SJCRH30 (cell line): Measurements from ENCODE around the gene ALKBH3. TPM values are rescaled to one million over a fixed set of nuclear protein-coding genes. Genes with fewer than 3 reads are reported as not detected.

Experiments
- DNase-seq, 2 experiments: peaks; one replicate each; pipeline ENCODE4 v3.0.0-alpha.2; 2015 to 2020
- H3K27ac ChIP-seq: fragments of 250-450 bp; sonication (Bioruptor Pico); 2 replicates; pipeline ENCODE4 v1.5.1; 2020; ENCODE audit warnings: mild to moderate bottlenecking, moderate library complexity
- H3K27me3 ChIP-seq: fragments of 250-450 bp; sonication (Bioruptor Pico); 2 replicates; pipeline ENCODE4 v1.5.1; 2020; ENCODE audit warnings: mild to moderate bottlenecking, moderate library complexity
- H3K36me3 ChIP-seq: fragments of 250-450 bp; sonication (Bioruptor Pico); 2 replicates; pipeline ENCODE4 v1.5.1; 2020; ENCODE audit warnings: mild to moderate bottlenecking, moderate library complexity
- H3K4me1 ChIP-seq: fragments of 250-450 bp; sonication (Bioruptor Pico); 2 replicates; pipeline ENCODE4 v1.5.1; 2020; ENCODE audit warnings: mild to moderate bottlenecking, moderate library complexity
- H3K4me3 ChIP-seq: fragments of 250-450 bp; sonication (Bioruptor Pico); 2 replicates; pipeline ENCODE4 v1.5.1; 2020; ENCODE audit warnings: mild to moderate bottlenecking, moderate library complexity
- H3K9me3 ChIP-seq: fragments of 250-450 bp; sonication (Bioruptor Pico); replicated peaks from 2 replicates; pipeline ENCODE4 v1.5.1; 2020; ENCODE audit warnings: mild to moderate bottlenecking, moderate library complexity
- total RNA-seq: library from RNA; depleted of rRNA; stranded (reverse); fragments of >200 nt; shearing (Covaris generic); gene quantifications from 2 replicates; pipeline ENCODE4 v1.2.3, GENCODE V29; 2014

ALKBH3 gene
- total RNA-seq, 1 experiment from 2014 or later, result 29.2 TPM

DNA sequence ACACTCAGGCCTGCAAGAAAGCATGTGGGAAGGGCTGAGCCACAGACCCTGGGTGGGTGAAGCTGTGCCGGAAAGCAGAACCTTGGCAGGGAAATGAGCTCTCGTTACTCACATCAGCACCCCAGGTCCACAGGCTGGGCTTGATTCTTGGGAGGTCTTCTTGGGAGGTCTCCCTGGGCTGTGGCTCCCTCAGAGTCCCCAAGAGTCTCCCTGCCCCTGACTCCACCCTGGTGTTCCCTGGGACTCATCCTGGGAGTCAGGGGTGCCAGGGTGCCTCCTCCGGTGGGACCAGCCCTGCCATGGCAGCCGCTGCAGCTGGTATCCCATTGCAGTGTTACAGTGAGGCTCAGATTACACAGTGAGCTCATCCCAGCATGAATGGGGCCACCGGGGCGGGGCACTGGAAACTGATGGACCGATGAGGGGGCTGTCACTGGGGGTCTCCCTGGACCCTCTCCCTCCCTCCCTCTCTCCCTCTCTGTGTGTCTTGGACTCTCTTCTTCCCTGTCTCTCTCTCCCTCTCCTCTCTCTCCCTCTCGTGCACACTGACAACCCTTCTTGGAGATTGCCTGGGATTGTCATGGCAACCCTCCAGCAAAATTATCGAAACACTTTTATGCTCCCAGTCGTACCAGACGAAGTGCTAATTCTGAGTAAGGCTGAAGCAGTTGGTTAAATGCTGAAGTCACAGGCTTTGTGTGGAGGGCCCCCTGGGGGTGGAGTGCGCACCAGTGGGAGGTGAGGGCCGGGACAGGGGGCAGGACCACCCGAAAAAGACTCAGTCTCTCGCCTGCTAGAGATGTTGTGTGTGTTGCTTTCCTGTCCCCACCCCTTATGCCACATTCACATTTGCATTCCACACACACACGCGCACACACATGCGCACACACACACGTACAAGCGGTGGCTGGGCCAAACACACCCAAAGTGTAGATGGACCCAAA is 53.2 kb downstream of the ALKBH3 start:
- peak overlapping the region; percentile 27 for H3K4me3 ChIP-seq

GRCh38 chr11:43934601-43935423 is 54.2 kb downstream of the ALKBH3 start:
- no peak for DNase-seq
- peaks cover 14% of the 10 kb centered on the region for H3K4me1 ChIP-seq

More for the DNA sequence above, 53.2 kb downstream of the ALKBH3 start:
- Histone ChIP-seq H3K27ac (no peak overlapping the region), H3K4me1 (peaks cover 14% of the 10 kb centered on the region), H3K36me3 (no peaks in the 10 kb centered on the region), H3K9me3 (no peaks in the 10 kb centered on the region), H3K27me3 (no peaks in the 10 kb centered on the region)
- DNase-seq, result peak; percentile 66 to 72

GRCh38 chr11:43935424-43935979 is 54.9 kb downstream of the ALKBH3 start:
- no peak overlapping the region for H3K4me3 ChIP-seq
- H3K36me3 ChIP-seq, result no peaks in the 10 kb centered on the region
- DNase-seq, result no peak
- peaks cover 14% of the 10 kb centered on the region for H3K4me1 ChIP-seq
- no peak overlapping the region for H3K27ac ChIP-seq
- H3K27me3 ChIP-seq, result no peaks in the 10 kb centered on the region
- no peaks in the 10 kb centered on the region for H3K9me3 ChIP-seq

More at GRCh38 chr11:43934601-43935423, 54.2 kb downstream of the ALKBH3 start:
- H3K27me3 ChIP-seq, result no peaks in the 10 kb centered on the region
- H3K36me3 ChIP-seq, result no peaks in the 10 kb centered on the region
- H3K9me3 ChIP-seq, result no peaks in the 10 kb centered on the region
- H3K4me3 ChIP-seq, result no peak overlapping the region
- no peak overlapping the region for H3K27ac ChIP-seq

DNA sequence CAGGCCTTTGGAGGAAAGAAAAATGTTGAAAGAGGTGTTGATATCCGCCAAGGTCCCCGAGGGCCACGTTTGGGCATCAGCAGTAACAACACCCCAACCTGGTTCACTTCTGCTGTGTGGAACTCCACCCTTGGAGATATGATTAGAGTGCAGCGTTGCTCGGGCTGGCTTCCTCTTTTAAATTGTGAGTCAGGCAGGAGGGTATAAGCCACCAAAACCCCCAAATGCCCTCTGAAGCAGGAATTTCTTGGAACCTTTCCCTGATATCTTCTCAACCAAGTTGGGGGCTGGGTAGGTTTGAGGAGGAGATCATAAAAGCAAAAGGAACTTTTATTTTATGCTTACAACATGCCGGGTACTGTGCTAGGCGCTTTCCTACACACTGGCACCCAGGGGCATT is 55.4 kb downstream of the ALKBH3 start:
- H3K27ac ChIP-seq, result no peak overlapping the region
- no peaks in the 10 kb centered on the region for H3K36me3 ChIP-seq
- no peaks in the 10 kb centered on the region for H3K27me3 ChIP-seq
- no peak for DNase-seq
- H3K4me3 ChIP-seq, result no peak overlapping the region
- peaks cover 10% of the 10 kb centered on the region for H3K4me1 ChIP-seq
- no peaks in the 10 kb centered on the region for H3K9me3 ChIP-seq

DNA sequence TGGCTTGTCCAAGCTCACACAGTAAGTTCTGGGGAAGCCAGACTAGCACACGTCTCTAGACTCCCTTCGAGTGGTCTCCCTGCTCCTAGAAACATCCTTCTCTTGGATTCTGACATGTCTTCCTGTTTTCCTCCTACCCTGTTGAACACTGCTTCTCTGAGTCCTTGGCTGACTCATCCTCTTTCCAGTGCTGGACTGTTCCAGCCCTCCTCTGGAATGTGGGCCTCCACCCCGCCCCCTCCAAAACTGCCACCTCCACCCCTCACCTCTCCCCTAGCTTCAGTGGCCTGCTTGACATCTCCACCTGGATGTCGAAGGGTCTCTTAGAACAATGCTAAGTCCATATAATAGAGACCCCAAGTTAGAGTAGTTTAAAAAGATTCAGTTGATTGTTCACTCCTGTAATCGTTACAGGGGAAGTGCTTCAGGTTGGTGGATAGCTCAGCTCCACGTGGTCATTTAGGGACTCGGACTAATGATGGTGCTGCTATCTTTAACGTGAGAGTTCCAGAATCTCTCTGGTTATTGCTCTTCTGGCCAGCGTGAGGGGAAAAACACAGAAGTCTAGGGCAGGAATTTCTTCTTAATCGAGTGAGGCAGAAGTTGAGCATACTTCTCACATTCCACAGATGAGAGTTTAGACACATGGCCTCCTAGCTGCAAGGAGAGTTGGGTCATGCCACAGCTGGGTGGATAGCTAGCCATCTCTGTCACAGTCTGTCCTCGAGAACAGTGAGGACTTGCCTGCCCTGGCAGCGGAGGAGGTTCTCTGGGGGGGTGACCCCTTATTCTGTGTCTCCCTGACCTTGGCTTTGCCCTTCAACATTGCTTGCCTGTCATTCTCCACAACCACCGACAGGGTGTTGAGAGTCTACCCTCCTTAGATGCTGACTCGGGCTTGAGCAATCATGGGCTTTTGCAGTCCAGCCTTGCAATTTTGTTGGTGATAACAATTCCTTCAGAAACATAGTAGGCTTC is 57.1 kb downstream of the ALKBH3 start:
- no peak for DNase-seq
- H3K36me3 ChIP-seq, result no peaks in the 10 kb centered on the region
- H3K27me3 ChIP-seq, result no peaks in the 10 kb centered on the region
- H3K27ac ChIP-seq, result no peak overlapping the region
- peaks cover 6% of the 10 kb centered on the region for H3K4me1 ChIP-seq
- H3K9me3 ChIP-seq, result no peaks in the 10 kb centered on the region
- H3K4me3 ChIP-seq, result no peak overlapping the region

GRCh38 chr11:43941257-43941994 is 60.8 kb downstream of the ALKBH3 start:
- Histone ChIP-seq H3K36me3 (no peaks in the 10 kb centered on the region), H3K4me3 (peak overlapping the region; percentile 67), H3K4me1 (no peaks in the 10 kb centered on the region), H3K27ac (no peak overlapping the region), H3K9me3 (no peaks in the 10 kb centered on the region), H3K27me3 (peaks cover 10% of the 10 kb centered on the region; the same call in 1 of the 2 replicates)
- DNase-seq, result no peak

GRCh38 chr11:43942662-43943371 is 62.2 kb downstream of the ALKBH3 start:
- Histone ChIP-seq H3K36me3 (no peaks in the 10 kb centered on the region), H3K4me3 (peak overlapping the region; percentile 67), H3K9me3 (no peaks in the 10 kb centered on the region), H3K27ac (no peak overlapping the region), H3K4me1 (no peaks in the 10 kb centered on the region), H3K27me3 (peaks cover 10% of the 10 kb centered on the region; the same call in 1 of the 2 replicates)
- DNase-seq, result peak; percentile 58 to 66

GRCh38 chr11:43943372-43943930 is 62.8 kb downstream of the ALKBH3 start:
- H3K27me3 ChIP-seq, result peaks cover 10% of the 10 kb centered on the region; the same call in 1 of the 2 replicates
- peak overlapping the region; percentile 67 for H3K4me3 ChIP-seq
- DNase-seq, result peak; percentile 31 to 41
- no peaks in the 10 kb centered on the region for H3K9me3 ChIP-seq
- no peaks in the 10 kb centered on the region for H3K4me1 ChIP-seq
- H3K36me3 ChIP-seq, result no peaks in the 10 kb centered on the region
- H3K27ac ChIP-seq, result no peak overlapping the region

DNA sequence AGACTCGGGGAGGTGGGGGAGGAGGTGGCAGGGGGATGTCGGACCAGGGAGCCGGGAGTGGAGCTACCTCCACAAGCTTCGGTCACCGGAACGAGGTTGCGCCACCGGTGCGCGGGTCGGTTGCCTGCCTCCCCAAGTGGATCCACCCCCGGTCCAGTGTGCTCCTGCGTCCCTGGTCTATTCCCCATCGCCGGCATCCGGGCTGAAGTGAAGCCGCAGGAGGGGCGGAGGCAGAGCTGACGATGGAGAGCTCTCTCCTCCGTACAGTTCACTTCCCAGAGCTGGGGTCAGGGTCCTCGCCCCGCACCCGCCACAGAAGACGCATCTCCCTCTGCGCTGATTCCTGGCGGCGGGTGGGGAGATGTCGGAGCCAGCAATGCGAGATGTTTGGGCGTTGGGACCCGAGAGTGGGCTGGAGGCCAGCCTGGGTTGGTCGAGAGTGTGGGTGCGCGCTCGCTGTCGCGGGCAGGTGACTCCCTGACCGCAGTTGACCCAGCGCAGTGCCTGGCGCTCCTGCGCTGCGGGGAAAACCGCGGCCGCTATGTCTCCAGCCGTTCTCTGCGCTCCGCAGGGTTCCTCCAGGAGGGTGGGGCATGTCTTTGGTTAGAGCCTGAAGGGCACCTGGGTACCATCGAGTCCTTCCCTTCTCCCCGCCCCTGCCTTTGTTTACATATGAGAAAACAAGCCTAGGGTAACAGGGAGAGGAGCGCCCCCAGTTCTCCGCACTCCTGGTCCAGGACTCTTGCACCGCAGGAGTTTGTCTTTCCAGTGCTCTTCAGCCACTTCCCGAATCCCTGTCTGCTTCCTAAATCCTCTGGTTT is 63.5 kb downstream of the ALKBH3 start:
- Histone ChIP-seq H3K27ac (no peak overlapping the region), H3K27me3 (peaks cover 10% of the 10 kb centered on the region; the same call in 1 of the 2 replicates), H3K4me1 (no peaks in the 10 kb centered on the region), H3K36me3 (no peaks in the 10 kb centered on the region), H3K9me3 (no peaks in the 10 kb centered on the region), H3K4me3 (peak overlapping the region; percentile 67)
- no peak for DNase-seq

DNA sequence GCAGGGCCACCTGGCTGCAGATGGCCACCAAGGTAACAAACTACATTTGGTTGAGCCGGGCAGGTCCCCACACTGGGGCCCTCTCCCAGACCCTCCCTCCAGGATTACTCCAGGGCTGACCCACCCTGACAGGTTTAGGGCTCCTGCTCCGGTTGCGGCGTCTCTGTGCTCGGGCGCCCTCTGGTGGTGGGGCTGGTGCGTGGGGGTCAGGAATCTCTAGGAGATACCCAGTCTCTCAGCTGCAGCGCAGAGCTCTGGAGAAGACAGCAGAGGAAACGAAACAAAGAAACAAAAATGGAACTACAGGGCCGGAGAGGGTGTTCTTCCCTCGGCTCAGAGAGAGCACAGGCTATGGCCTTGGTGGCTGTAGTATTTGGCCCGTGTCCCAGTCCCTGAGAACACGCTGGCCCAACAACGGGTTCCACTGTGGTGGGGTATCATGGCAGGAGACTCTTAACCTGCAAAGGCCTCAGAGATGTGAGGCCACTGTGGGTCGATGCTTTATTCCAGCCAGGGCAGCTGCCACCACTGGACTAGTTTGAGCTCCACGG is 64.2 kb downstream of the ALKBH3 start:
- Histone ChIP-seq H3K9me3 (no peaks in the 10 kb centered on the region), H3K36me3 (no peaks in the 10 kb centered on the region), H3K27me3 (peaks cover 10% of the 10 kb centered on the region; the same call in 1 of the 2 replicates), H3K27ac (no peak overlapping the region), H3K4me3 (no peak overlapping the region), H3K4me1 (0 out of 2 replicates have a peak, but pooled peaks cover 1% of the 10 kb centered on the region)
- DNase-seq, result peak; percentile 71 to 78

DNA sequence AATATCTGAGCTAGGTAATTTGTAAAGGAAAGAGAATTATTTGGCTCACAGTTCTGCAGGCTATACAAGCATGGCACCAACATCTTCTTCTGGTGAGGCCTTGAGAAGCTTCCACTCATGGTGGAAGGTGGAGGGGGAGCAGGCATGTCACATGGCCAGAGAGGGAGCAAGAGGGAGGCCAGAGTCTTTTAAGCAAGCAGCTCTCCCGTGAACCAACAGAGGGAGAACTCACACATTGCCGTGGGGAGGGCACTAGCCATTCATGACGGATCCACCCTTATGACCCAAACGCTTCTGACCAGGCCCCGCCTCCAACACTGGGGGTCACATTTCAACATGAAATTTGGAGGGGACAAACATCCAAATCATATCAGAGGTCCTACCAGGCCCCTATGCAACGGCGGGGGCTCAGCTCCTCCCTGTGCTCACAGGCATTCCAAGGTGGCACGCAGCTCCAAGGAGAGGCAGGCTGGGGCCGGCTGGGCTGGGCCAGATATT is 66.4 kb downstream of the ALKBH3 start:
- Histone ChIP-seq H3K36me3 (no peaks in the 10 kb centered on the region), H3K27me3 (peaks cover 10% of the 10 kb centered on the region; the same call in 1 of the 2 replicates), H3K9me3 (no peaks in the 10 kb centered on the region), H3K4me1 (peaks cover 5% of the 10 kb centered on the region; the same call in 1 of the 2 replicates), H3K4me3 (no peak overlapping the region), H3K27ac (no peak overlapping the region)
- peak; percentile 27 to 42 for DNase-seq
